ENCODE data around the gene BYSL. TPM values are rescaled to one million over a fixed set of nuclear protein-coding genes. Genes with fewer than 3 reads are reported as not detected.

The BYSL gene
- total RNA-seq, 1 donor from 2014 or later, result 11.5 TPM

DNA sequence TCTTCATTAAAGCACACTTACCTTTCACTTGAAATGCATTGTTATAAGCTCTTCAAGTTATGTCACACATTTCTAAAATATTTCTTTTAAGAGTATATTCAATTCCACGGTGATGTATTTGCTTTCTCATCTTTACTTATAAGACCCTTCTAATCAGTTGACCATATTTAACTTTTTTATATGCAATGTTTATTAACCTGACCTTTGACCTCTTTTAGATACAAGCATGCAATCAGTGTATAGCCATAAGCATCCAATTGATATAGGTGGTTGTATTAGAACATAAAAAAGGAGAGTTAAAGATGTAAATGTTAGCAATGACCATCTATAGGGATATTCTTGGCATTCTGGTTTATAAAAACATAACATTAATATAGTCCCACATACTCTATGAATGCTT lies 35.4 kb upstream of the BYSL start:
- H3K4me2 ChIP-seq, result no peak overlapping the region
- H3K27ac ChIP-seq, result no peak overlapping the region
- Mint-ChIP-seq H3K4me3 (no peak overlapping the region), H3K27me3 (ENCODE audit: insufficient read depth, low read depth) (peaks cover 2% of the 10 kb centered on the region), H3K27ac (no peak overlapping the region), H3K4me1 (peaks cover 11% of the 10 kb centered on the region), H3K36me3 (no peaks in the 10 kb centered on the region), H3K9me3 (no peaks in the 10 kb centered on the region)
- H3K36me3 ChIP-seq, result peaks cover 4% of the 10 kb centered on the region
- no peak overlapping the region for H2AFZ ChIP-seq (replicated peaks)
- no peaks in the 10 kb centered on the region for H3K9me3 ChIP-seq (ENCODE audit: low read depth)
- peaks cover 23% of the 10 kb centered on the region for H4K20me1 ChIP-seq (ENCODE audit: low read depth)
- H3K9ac ChIP-seq, result no peak overlapping the region
- no peak for TF ChIP-seq EZH2phosphoT487 (IDR thresholded peaks at IDR 0.05)
- TF ChIP-seq CTCF (IDR thresholded peaks at IDR 0.05), result no peak
- no peak for TF ChIP-seq EZH2 (IDR thresholded peaks at IDR 0.05)
- no peak overlapping the region for H3K4me3 ChIP-seq
- no peak for DNase-seq (ENCODE audit: low spot score)
- peaks cover 36% of the 10 kb centered on the region for H3F3A ChIP-seq (ENCODE audit: low read depth)
- peaks cover 98% of the 10 kb centered on the region for H3K79me2 ChIP-seq (ENCODE audit: low read depth)
- H3K27me3 ChIP-seq, result no peaks in the 10 kb centered on the region
- H3K4me1 ChIP-seq, result peaks cover 24% of the 10 kb centered on the region

DNA sequence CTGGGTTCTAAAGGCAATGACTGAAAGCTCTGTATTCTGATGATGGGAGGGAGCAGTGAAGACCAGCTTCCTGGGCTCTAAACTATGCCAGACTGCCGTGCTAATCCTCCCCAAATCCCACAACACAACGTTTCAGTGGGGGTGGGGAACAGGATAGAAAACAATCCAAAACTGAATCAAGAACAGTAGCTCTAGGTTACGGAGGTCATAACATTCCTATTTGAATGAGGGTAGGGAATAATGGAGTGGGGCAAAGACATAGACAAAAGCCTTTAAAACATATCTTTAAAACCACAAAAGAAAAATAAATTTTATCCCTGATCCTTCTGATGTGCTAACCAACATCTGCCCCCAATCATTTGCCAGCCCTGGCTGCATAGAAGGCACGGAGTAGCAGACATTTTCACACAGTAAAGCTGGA lies 34.0 kb upstream of the BYSL start:
- Histone ChIP-seq H3K4me1 (peaks cover 39% of the 10 kb centered on the region), H3K9ac (no peak overlapping the region), H3K36me3 (peaks cover 4% of the 10 kb centered on the region), H3K4me3 (peak overlapping the region; percentile 38), H3K27me3 (no peaks in the 10 kb centered on the region), H3K9me3 (ENCODE audit: low read depth) (no peaks in the 10 kb centered on the region), H3F3A (ENCODE audit: low read depth) (peaks cover 36% of the 10 kb centered on the region), H4K20me1 (ENCODE audit: low read depth) (peaks cover 31% of the 10 kb centered on the region), H3K27ac (peak overlapping the region; percentile 78), H2AFZ (replicated peaks) (no peak overlapping the region), H3K4me2 (peak overlapping the region; percentile 61), H3K79me2 (ENCODE audit: low read depth) (peaks cover 98% of the 10 kb centered on the region)
- Mint-ChIP-seq H3K9me3 (no peaks in the 10 kb centered on the region), H3K4me3 (peak overlapping the region; percentile 69), H3K4me1 (peaks cover 11% of the 10 kb centered on the region), H3K27me3 (ENCODE audit: insufficient read depth, low read depth) (peaks cover 2% of the 10 kb centered on the region), H3K36me3 (no peaks in the 10 kb centered on the region), H3K27ac (peak overlapping the region; percentile 92)
- no peak for TF ChIP-seq CTCF (IDR thresholded peaks at IDR 0.05)
- TF ChIP-seq EZH2 (IDR thresholded peaks at IDR 0.05), result no peak
- no peak for TF ChIP-seq EZH2phosphoT487 (IDR thresholded peaks at IDR 0.05)
- peak; percentile 85 for DNase-seq (ENCODE audit: low spot score)

DNA sequence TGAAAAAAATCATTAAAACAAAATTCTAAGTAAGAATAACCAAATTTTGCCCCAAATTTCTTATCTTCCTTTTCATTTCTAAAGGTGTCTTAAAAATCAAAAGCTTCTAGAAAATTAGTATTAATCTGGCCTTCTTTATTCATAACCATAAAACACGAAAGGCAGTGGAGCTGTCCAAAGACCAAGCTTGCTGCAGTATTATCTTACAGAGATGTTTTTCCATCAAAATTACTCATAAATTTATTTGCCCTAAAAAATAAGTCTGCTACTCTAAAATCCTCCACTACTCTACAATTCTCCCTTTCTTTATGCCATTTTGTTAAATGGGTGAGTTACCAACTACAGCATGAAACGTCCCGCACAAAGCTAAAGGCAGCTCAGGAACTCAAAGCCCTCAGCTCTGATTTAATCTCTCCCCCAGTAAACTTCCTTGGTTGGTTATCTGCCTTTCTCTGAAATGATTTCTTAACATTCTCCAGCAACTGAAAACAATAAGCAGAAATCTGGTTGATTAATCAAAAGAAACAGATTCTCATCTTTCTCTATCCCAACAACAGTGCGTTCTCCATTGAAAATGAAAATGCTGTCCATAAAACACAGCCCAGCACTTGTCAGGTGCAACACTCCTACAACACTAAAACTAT lies 28.3 kb upstream of the BYSL start:
- H3K9me3 Mint-ChIP-seq, result no peaks in the 10 kb centered on the region
- Histone ChIP-seq H3K4me2 (peak overlapping the region; percentile 98), H3K27me3 (no peaks in the 10 kb centered on the region), H4K20me1 (ENCODE audit: low read depth) (peaks cover 33% of the 10 kb centered on the region), H3K36me3 (no peaks in the 10 kb centered on the region), H3K79me2 (ENCODE audit: low read depth) (peaks cover 71% of the 10 kb centered on the region), H3K27ac (no peak overlapping the region), H3K4me3 (peak overlapping the region; percentile 72), H2AFZ (replicated peaks) (no peak overlapping the region), H3K9ac (peak overlapping the region; percentile 64), H3K9me3 (ENCODE audit: low read depth) (no peaks in the 10 kb centered on the region), H3K4me1 (peaks cover 40% of the 10 kb centered on the region), H3F3A (ENCODE audit: low read depth) (peaks cover 51% of the 10 kb centered on the region)
- DNase-seq (ENCODE audit: low spot score), result peak; percentile 45
- no peak overlapping the region for H3K4me3 Mint-ChIP-seq
- H3K27me3 Mint-ChIP-seq (ENCODE audit: insufficient read depth, low read depth), result peaks cover 2% of the 10 kb centered on the region
- H3K27ac Mint-ChIP-seq, result no peak overlapping the region
- TF ChIP-seq EZH2 (IDR thresholded peaks at IDR 0.05) (no peak), CTCF (IDR thresholded peaks at IDR 0.05) (no peak), EZH2phosphoT487 (IDR thresholded peaks at IDR 0.05) (no peak)
- peaks cover 12% of the 10 kb centered on the region for H3K4me1 Mint-ChIP-seq
- no peaks in the 10 kb centered on the region for H3K36me3 Mint-ChIP-seq
